Left renal cortex interstitium (tissue), 4 donors: ENCODE data around the gene ERVK3-1. TPM values are rescaled to one million over a fixed set of nuclear protein-coding genes. Genes with fewer than 3 reads are reported as not detected.
"Not testable (repeated sequence)": the region's sequence is repeated elsewhere in the genome, so short reads cannot be mapped to it uniquely, and the experiment has no call there.

Source experiments
- DNase-seq, 4 donors: peaks; one replicate each; pipeline ENCODE4 v3.0.0-alpha.2; 2013; ENCODE audit warnings: low read depth in 4 of 4, low spot score in 2 of 4, missing footprints in 1 of 4
- polyA plus RNA-seq, 4 donors: library from polyadenylated mRNA; unstranded; fragments of 120-200 nt; gene quantifications; one replicate each; pipeline ENCODE4 v1.2.1, GENCODE V29; 2013; ENCODE audit not compliant: insufficient read length in 4 of 4

Gene ERVK3-1
- polyA plus RNA-seq, 4 donors, result 49.7 to 58.3 (median 51.6) TPM

- DNase-seq, result no peak
Observed at GRCh38 chr19:58338336-58338735, 33.2 kb downstream of the ERVK3-1 start.

- DNase-seq, result no peak
Observed at GRCh38 chr19:58338825-58339558, 33.8 kb downstream of the ERVK3-1 start.

GRCh38 chr19:58345558-58345957 is 40.4 kb downstream of the ERVK3-1 start:
- no peak for DNase-seq

- no peak for DNase-seq
Observed at GRCh38 chr19:58346961-58347929, 42.1 kb downstream of the ERVK3-1 start.

GRCh38 chr19:58348080-58348479 is 42.9 kb downstream of the ERVK3-1 start:
- DNase-seq, result not testable (repeated sequence)

GRCh38 chr19:58349590-58349989 is 44.4 kb downstream of the ERVK3-1 start:
- DNase-seq, result no peak

GRCh38 chr19:58350001-58350861 is 45.1 kb downstream of the ERVK3-1 start:
- no peak for DNase-seq

- DNase-seq, result no peak
Observed at GRCh38 chr19:58350871-58351557, 45.8 kb downstream of the ERVK3-1 start.

- DNase-seq, result no peak
Observed at GRCh38 chr19:58351558-58351878, 46.3 kb downstream of the ERVK3-1 start.

GRCh38 chr19:58351990-58352755 is 47.0 kb downstream of the ERVK3-1 start:
- DNase-seq, result no peak

GRCh38 chr19:58352760-58353671 is 47.8 kb downstream of the ERVK3-1 start, which contains the start of gene A1BG:
Gene A1BG (minus strand): TSS chr19:58353492. CDS start chr19:58353437, 55 bp downstream.
- DNase-seq, result no peak

GRCh38 chr19:58353717-58354477 is 48.7 kb downstream of the ERVK3-1 start:
- no peak for DNase-seq

GRCh38 chr19:58354478-58355030 is 49.4 kb downstream of the ERVK3-1 start:
- DNase-seq, result no peak

GRCh38 chr19:58355215-58355796 is 50.1 kb downstream of the ERVK3-1 start:
- no peak for DNase-seq

- DNase-seq, result peak in 3 of 4 donors; percentile 16 to 46 (median 23)
Observed at GRCh38 chr19:58355908-58356765, 51.0 kb downstream of the ERVK3-1 start.
